ENCODE measurements around the gene MAP2K2.

GRCh38 chr19:4069331-4069959 lies 54.5 kb downstream of the MAP2K2 start:
- TF ChIP-seq CTCF (IDR thresholded peaks at IDR 0.05) = no peak
- TF ChIP-seq POLR2A (IDR thresholded peaks at IDR 0.05) = no peak
- no peak for TF ChIP-seq POLR2AphosphoS5 (IDR thresholded peaks at IDR 0.05)
- no peak for TF ChIP-seq EP300 (IDR thresholded peaks at IDR 0.05)
